VCaP (cell line): ENCODE results near the gene HOXC5.
A peak's percentile ranks its signal among the peaks of the same experiment; 100 is the strongest.

Experiments
- H3K27ac ChIP-seq: fragments of 450-650 bp; 2 replicates; pipeline ENCODE4 v1.5.1; 2017
- TF ChIP-seq, protein P1 (sequence below): fragments of 450-650 bp; conservative IDR thresholded peaks from 2 replicates; pipeline ENCODE4 v1.5.1; 2017; ENCODE audit warnings: mild to moderate bottlenecking, moderate library complexity

HOXC5 gene

DNA sequence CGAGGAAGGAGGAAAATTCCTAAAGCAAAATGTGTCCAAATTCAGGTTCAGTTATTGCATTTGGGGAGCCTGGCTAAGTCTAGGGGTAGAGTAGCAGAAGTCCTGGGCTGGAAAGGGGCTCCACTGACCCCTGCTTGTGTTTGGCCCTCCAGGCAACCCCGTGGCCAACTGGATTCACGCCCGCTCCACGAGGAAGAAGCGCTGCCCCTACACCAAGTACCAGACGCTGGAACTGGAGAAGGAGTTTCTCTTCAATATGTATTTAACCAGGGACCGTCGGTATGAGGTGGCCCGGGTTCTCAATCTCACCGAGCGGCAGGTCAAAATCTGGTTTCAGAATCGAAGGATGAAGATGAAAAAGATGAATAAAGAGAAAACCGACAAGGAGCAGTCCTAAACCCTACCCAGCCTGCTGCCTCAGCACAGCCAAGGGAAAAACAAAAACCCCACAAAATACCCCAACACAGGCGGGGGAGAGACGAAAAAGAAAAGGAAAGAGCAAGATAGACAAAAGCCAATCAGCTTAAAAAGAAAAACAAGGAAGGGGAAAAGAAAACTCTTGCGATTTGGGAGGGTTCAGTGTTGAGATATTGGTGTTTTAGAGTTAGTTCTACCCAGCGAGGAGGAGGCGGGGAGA, 30.5 kb upstream of the HOXC5 start:
- TF ChIP-seq, protein P1, sequence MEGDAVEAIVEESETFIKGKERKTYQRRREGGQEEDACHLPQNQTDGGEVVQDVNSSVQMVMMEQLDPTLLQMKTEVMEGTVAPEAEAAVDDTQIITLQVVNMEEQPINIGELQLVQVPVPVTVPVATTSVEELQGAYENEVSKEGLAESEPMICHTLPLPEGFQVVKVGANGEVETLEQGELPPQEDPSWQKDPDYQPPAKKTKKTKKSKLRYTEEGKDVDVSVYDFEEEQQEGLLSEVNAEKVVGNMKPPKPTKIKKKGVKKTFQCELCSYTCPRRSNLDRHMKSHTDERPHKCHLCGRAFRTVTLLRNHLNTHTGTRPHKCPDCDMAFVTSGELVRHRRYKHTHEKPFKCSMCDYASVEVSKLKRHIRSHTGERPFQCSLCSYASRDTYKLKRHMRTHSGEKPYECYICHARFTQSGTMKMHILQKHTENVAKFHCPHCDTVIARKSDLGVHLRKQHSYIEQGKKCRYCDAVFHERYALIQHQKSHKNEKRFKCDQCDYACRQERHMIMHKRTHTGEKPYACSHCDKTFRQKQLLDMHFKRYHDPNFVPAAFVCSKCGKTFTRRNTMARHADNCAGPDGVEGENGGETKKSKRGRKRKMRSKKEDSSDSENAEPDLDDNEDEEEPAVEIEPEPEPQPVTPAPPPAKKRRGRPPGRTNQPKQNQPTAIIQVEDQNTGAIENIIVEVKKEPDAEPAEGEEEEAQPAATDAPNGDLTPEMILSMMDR = no peak
- H3K27ac ChIP-seq = no peak overlapping the region

DNA sequence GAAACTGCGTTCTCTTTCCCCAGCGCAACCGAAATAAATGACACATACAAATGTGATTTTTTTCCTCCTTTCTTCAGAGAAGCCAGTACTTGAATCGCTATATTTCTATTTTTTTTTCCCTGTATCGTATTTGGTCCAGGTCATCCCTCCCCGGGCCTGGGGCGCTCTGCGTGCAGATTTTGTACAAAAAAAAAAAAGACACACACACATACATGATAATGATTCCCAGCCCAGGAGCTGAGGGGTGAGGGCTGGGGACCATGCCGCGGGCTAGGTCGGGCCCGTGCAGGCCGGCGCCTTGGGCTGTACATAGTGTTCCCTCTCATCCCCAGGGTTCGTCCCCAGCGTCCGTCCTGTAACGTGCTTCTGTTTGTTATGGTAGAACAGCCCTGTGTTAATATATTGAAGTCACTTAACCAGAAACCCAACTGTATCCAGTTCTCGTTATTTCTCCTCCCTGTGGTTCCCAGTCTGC, 29.9 kb upstream of the HOXC5 start:
- TF ChIP-seq, protein P1 = no peak
- H3K27ac ChIP-seq = peak overlapping the region; percentile 38

DNA sequence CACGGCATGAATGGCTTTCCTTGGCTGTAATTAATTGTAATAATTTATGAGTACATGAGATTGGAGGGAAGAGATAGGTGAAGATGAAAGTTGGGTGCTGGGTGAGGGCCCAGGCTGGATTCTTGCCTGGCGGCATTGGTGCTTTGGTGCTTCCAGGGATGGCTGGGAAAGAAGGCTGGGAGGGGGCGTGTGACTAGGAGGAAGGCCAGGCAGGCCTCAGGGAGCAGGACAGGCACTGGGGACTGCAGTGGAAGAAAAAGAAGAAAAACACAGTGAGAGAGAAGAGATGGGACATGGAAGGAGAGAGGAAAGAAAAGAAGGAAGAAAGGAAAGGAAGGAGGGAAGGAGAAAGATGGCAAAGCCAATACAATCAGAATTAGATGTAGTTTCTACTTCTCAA, 29.2 kb upstream of the HOXC5 start:
- TF ChIP-seq, protein P1 = no peak
- H3K27ac ChIP-seq = peak overlapping the region; percentile 38

GRCh38 chr12:54004063-54004840, 28.6 kb upstream of the HOXC5 start:
- TF ChIP-seq, protein P1 = no peak
- no peak overlapping the region for H3K27ac ChIP-seq

- TF ChIP-seq, protein P1 = no peak
- H3K27ac ChIP-seq = no peak overlapping the region
These were observed 27.9 kb upstream of the HOXC5 start for GRCh38 chr12:54004841-54005530.

DNA sequence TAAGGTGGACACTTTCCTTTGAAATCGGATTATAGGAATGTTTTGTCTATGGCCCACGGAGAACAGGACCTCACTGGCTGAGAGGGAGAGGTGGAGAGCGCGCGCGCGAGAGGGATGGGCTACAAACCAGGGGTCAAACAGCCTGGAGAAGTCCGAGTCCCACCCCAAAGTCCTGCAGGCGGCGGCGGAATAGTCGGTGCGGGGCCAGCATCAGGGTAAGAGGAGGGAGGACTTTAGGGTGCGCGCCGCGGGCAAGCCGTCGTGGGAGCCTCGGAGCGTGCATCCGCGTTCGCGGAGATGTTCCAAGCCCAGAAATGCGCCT, 27.4 kb upstream of the HOXC5 start:
- TF ChIP-seq, protein P1 = no peak
- no peak overlapping the region; the same call in 1 of the 2 replicates for H3K27ac ChIP-seq

DNA sequence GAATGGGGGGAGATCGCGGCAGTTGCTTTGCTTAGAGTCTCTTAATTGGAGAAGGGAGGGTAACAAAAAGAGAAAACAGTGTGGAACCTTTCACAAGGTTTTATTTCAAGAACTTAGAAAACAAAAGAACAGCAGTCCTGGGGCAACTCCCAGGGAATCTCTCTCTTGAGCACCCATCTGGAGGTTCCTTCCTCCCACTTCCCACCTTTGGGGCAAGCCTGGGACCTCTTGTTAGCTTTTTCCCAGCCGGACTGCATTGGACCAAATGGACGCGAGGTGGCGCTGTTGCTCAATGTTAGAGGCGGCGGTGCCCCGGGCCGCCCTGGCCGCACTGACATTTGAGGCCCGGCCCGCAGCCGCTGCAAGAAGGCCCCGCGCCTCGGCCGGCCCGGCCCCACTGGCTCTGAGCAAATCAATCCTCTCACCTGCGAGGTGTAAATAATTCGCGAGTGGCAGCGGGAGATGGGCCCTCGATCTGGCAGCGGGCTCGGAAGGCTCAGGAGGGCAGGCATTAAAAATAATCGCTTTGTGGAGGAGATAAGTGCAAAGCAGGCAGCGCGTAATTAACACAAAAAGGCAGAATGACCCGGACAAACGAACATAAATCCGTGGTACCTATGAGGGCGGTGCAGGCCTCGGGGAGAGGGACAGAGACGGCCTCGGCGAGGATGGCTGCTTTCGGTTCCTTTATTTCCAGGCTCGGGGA, 26.8 kb upstream of the HOXC5 start:
- TF ChIP-seq, protein P1 = peak; percentile 93
- H3K27ac ChIP-seq = peak overlapping the region; percentile 20; the same call in 1 of the 2 replicates
